OCI-LY3 (cell line): ENCODE data around the gene HAPLN1.

Experiments used
- CTCF ChIP-seq: fragments of 200-600, 300-600 bp; sonication (generic); IDR thresholded peaks from 2 replicates; pipeline ENCODE4 v1.5.1; 2014; ENCODE audit warnings: antibody characterized with exemption, low read length, low read depth
- EZH2phosphoT487 ChIP-seq: fragments of 200-600 bp; shearing (Covaris generic); IDR thresholded peaks from 2 replicates; pipeline ENCODE4 v1.6.1; 2018; ENCODE audit warnings: antibody characterized with exemption, mixed run types, low read depth

DNA sequence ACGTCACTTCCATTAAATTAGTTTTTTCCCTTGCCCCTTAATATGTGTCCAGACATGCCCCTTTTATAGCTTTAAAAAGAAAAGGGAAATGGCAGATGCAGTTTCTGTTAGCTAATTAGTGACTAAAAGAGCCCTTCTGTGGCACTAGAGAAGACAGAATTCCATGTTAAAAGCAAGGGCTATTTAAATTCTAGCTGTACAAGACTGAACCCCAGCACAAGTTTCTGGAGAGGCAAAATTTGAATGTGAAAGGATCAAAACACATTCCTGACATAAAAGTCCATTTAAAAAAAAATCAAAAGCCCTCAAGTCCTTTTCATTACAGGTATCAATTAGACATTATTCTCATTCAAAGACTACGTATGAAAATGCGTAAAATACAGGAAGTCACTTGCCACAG is 78.7 kb downstream of the HAPLN1 start:
- TF ChIP-seq CTCF = no peak
- no peak for TF ChIP-seq EZH2phosphoT487
